NOMO-1 (cell line): ENCODE results near the gene SMARCC1.
A peak's percentile ranks its signal among the peaks of the same experiment; 100 is the strongest.

Experiments
- DNase-seq, 2 experiments: peaks; one replicate each; lab custom pipeline; 2025; ENCODE audit not compliant: unreplicated experiment in 2 of 2; lab: John Stamatoyannopoulos, UW

Gene SMARCC1

DNA sequence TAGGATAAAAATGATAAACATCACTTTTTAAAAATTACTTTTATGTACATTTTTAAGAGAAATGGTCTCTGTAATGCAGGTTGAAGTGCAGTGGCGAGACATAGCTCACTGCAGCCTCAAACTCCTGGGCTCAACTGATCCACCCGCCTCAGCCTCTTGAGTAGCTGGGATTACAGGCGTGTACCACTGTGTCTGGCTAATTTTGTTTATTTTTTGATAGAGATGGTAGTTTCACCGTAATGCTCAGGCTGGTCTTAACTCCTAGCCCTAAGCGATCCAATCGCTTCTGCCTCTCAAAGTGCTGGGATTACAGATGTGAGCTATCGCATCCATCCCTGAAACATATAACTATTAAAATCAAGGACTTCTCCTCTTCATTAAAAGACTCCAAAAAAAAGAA lies 140.0 kb downstream of the SMARCC1 start:
- DNase-seq = no peak

- no peak for DNase-seq
These were observed 144.8 kb downstream of the SMARCC1 start for GRCh38 chr3:47636921-47637320.

DNA sequence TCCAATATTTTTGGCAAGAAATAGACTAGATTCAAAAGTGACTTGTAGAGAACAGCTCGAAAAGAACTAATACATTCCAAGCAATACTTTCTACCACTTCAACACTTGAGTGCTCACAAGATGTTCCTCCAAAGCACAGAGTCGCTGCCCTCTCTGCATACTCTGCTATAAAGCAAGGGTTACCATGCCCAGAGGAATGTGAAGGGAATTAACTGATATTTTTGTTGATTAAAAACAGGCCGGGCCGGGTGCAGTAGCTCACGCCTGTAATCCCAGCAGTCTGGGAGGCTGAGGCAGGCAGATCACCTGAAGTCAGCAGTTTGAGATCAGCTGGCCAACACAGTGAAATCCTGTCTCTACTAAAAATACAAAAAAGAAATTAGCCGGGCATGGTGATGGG lies 145.5 kb downstream of the SMARCC1 start:
- no peak for DNase-seq

DNA sequence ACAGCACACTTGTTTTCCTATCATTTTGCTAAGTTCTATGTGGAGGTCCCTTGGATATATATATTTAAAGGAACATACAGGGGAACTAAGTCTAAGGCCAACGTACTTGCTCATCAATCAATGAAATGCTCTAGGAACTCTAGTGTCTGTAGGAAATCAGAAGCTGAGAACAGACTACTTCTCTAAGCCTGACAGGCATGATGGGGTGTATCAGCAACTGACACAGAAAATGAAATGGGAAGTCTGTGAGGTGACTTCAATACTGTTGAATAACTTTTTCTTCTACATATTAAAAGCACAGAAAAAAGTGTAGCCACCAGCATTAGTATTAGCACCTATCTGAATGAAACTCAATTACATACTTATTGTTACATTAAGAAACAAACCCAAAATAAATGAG lies 146.2 kb downstream of the SMARCC1 start:
- no peak for DNase-seq

- peak in 1 of 2 experiments; percentile 6 for DNase-seq
These were observed 146.7 kb downstream of the SMARCC1 start for GRCh38 chr3:47634996-47635395.

DNA sequence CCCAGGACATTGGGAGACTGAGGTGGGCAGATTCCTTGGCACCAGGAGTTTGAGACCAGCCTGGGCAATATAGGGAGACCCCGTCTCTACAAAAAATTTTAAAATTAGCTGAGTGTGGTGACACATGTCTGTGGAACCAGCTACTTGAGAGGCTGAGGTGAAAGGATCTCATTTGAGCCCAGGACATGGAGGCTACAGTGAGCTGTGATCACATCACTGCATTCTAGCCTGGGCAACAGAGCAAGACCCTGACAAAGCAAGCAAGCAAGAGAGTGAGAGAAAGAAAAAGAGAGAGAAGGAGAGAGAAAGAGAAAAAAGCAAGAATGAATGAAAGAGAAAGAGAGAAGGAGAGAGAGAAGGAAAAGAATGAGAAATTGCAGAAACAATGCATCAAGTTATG lies 150.9 kb downstream of the SMARCC1 start:
- no peak for DNase-seq

GRCh38 chr3:47629770-47630169 lies 151.9 kb downstream of the SMARCC1 start:
- DNase-seq = no peak

GRCh38 chr3:47628426-47628825 lies 153.3 kb downstream of the SMARCC1 start:
- no peak for DNase-seq

DNA sequence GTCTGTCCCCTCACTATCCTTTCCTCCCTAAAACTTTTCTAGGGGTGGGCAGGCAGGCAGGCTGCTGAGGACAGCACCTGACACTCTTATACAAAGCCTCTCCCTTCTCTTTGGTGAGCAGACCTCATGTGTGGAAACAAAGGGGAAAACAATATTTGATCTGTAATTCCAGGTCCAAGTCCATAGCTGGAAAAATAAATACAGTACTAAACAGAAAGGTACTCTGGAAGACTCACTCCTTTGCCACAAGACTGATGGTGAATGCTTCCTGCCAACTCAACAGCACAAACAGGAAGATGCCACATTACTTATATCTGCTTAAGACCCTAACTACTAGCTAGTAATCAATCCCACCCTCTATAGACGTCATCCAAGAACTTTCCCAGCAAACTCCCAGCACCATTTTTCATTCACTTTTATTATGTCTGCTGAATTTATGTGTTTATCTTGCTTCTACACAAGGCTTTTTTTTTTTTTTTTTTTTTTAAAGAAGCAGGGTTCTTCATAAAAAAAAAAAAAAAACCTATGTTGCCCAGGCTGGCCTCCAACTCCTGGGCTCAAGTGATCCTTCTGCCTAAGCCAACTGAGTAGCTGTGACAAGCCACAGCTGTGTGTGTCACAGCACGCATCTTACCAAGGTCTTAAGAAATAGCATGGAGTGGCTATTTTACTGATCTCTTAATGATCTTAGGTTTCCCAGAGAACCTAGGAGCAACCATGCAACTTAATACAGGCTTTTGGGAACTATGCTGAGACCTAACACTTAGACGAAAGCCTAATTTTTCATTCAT lies 158.8 kb downstream of the SMARCC1 start:
- no peak for DNase-seq

- DNase-seq = no peak
These were observed 164.3 kb downstream of the SMARCC1 start for GRCh38 chr3:47617086-47618010.

DNA sequence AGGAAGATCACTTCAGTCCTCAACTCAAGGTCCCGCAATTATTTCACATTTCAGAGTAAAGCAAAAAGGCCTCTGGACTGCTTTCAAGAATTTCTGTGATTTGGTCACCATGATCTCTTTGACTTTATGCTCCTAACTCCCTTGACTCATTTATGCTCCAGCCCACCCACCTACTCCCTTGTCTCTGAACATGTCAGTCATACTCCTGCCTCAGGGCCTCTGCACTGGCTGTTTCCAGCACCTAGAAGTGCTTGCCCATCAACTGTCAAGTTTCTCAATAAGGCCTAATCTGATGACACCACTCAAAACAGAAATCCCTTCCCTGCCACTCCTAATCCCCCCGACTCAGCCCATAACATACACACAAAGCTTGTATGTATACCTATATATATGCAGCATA lies 166.9 kb downstream of the SMARCC1 start:
- DNase-seq = no peak

- no peak for DNase-seq
These were observed 168.0 kb downstream of the SMARCC1 start for GRCh38 chr3:47613722-47614121.

DNA sequence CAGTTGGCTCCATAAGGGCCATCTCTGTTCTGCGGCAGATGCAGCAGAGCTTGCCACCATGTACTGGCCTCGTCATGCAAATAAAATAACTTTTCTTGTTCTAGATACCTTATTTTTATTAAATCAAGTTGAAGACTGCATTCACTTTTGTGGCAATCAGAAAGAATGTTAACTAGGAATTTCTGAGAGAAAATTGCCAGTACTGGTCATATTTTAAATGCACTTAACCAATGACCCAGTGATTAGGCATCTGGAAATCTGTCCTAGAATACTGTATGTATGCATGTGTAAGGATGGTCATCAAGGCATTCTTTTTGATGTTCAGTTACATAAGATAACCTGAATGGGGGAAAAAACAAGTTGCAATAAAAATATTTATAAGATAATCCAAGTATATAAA lies 168.8 kb downstream of the SMARCC1 start:
- no peak for DNase-seq

DNA sequence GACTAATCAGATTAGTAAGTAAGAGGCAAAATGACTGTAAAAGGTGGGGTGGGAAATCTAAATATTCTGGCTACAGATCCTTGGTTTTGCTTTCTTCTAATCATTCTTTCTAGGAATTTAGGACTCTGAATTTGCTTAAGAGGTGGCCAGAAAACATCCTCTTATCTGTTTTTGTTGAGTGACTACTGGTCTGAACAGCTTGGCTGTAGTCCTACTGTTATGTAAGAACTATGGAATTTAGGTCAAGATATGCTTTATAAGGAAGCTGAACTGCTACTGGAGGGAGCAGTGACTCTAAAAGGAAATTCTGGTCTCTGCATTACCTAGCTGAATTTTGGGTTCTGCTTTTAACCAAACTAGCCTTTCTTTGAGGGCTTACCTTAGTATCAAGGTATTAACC lies 169.5 kb downstream of the SMARCC1 start:
- DNase-seq = no peak

GRCh38 chr3:47611576-47611975 lies 170.1 kb downstream of the SMARCC1 start:
- no peak for DNase-seq

GRCh38 chr3:47610583-47610982 lies 171.1 kb downstream of the SMARCC1 start:
- DNase-seq = no peak

DNA sequence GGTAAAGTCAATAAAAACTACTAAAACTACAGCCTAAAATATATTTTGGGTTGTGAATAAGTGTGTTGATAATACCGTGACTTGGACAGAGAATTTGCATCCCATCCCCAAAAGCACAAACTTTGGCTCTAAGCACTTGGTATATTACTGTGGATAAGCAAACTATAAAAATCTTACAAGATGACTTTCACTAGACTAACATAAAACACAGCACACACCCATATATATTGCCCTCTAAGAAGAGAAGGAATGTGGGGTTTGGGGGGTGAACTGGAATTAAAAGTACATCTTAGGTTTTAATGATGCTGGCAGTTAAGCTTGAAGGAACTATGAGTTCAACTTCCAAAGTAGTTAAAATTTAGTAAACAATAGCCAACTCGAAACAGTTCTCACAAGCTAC lies 174.4 kb downstream of the SMARCC1 start:
- DNase-seq = no peak

- DNase-seq = no peak
These were observed 175.5 kb downstream of the SMARCC1 start for GRCh38 chr3:47606165-47606564.

- no peak for DNase-seq
These were observed 176.0 kb downstream of the SMARCC1 start for GRCh38 chr3:47605652-47606051.

GRCh38 chr3:47604145-47604544 lies 177.5 kb downstream of the SMARCC1 start:
- DNase-seq = no peak

DNA sequence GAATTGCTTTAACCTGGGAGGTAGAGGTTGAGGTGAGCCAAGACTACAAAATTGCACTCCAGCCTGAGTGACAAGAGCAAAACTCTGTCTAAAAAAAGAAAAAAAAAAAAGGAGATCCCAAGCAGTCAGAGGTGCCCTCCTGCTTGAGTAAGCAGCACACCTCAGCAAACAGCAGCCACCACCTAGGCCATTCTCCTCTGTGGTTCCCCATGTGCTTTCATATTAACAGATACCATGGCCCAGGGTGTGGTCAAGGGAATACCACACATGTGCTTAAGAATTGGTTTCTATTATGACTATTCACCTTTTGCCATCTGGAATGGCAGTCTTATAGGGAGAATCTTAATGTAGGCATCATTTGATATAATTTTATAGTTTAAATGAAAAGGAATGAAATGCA lies 178.4 kb downstream of the SMARCC1 start:
- no peak for DNase-seq

DNA sequence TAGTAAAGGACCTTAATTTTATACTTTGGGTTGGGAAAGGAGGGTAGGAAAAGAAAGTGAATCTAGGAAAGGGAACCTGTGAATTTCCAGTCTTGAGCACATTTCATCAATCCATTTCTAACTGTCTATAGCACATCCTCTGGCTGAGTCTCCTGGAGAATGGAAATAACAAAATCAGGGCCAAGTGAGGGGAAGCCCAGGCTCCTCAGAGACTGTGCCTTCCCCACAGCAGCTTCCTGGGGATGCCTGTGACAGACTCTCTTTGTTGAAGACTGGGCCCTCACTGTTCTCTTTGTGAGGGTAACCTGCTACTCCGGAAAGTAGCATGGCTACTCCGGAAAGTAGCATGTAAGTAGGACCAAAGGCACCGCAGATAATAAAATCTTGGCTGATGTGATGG lies 180.4 kb downstream of the SMARCC1 start:
- DNase-seq = no peak
